ENCODE data around the gene PTGDS. TPM values are rescaled to one million over a fixed set of nuclear protein-coding genes. Genes with fewer than 3 reads are reported as not detected.

Gene PTGDS
- total and polyA plus RNA-seq, 2 donors from 2014 or later = 236 to 709 TPM

GRCh38 chr9:136944212-136944518, 33.1 kb upstream of the PTGDS start:
- peaks cover 0 to 23% (median 7%) of the 10 kb centered on the region in 3 donors for H3K36me3 ChIP-seq (ENCODE audit: control insufficient read depth in 2 of 3, insufficient read depth in 3 of 3, low read length in 3 of 3)
- peak overlapping the region; percentile 68 to 83 for H3K27ac ChIP-seq (ENCODE audit: low read depth in 2 of 2, low read length in 2 of 2)
- no peak for TF ChIP-seq CTCF (IDR thresholded peaks at IDR 0.05; ENCODE audit: borderline replicate concordance, extremely low read depth, insufficient read depth)
- intact Hi-C loops (cut with DNase I) = loop anchor here (10.0 kb wide), 2 partner anchors 99 to 149 kb away; partner anchors contain the start of genes AJM1, CCDC183, PHPT1 and TMEM141
- FAIRE-seq = no peak
- peak overlapping the region in 1 of 3 donors; percentile 67 for H3K9ac ChIP-seq (ENCODE audit: low read length in 3 of 3)
- no peaks in the 10 kb centered on the region for H3K27me3 ChIP-seq (ENCODE audit: control insufficient read depth, insufficient read depth, low read length)
- peak in 1 of 5 donors; percentile 80 for DNase-seq
- H3K9me3 ChIP-seq (ENCODE audit: control insufficient read depth in 2 of 3, insufficient read depth in 1 of 3, low read length in 3 of 3) = no peaks in the 10 kb centered on the region
- H3K4me1 ChIP-seq (ENCODE audit: control insufficient read depth in 2 of 3, insufficient read depth in 2 of 3, low read depth in 1 of 3, low read length in 3 of 3) = peaks cover 0 to 18% (median 9%) of the 10 kb centered on the region in 3 donors
- H3K4me3 ChIP-seq (ENCODE audit: low read length in 3 of 3) = peak overlapping the region; percentile 30 to 84 (median 63)

- DNase-seq (peak; percentile 96 to 99 (median 97)), FAIRE-seq (no peak)
- peak within 1 kb of the TSS in 2 of 3 donors; percentile 50 to 67 for H3K9ac ChIP-seq (ENCODE audit: low read length in 3 of 3)
- no peaks in the 10 kb centered on the region for H3K27me3 ChIP-seq (ENCODE audit: control insufficient read depth, insufficient read depth, low read length)
- peak within 1 kb of the TSS; percentile 68 to 83 for H3K27ac ChIP-seq (ENCODE audit: low read depth in 2 of 2, low read length in 2 of 2)
- peak; percentile 96 for TF ChIP-seq CTCF (IDR thresholded peaks at IDR 0.05; ENCODE audit: borderline replicate concordance, extremely low read depth, insufficient read depth)
- peaks cover 0 to 18% (median 9%) of the 10 kb centered on the region in 3 donors for H3K4me1 ChIP-seq (ENCODE audit: control insufficient read depth in 2 of 3, insufficient read depth in 2 of 3, low read depth in 1 of 3, low read length in 3 of 3)
- no peaks in the 10 kb centered on the region for H3K9me3 ChIP-seq (ENCODE audit: control insufficient read depth in 2 of 3, insufficient read depth in 1 of 3, low read length in 3 of 3)
- H3K36me3 ChIP-seq (ENCODE audit: control insufficient read depth in 2 of 3, insufficient read depth in 3 of 3, low read length in 3 of 3) = peaks cover 0 to 22% (median 7%) of the 10 kb centered on the region in 3 donors
- peak within 1 kb of the TSS; percentile 30 to 84 (median 63) for H3K4me3 ChIP-seq (ENCODE audit: low read length in 3 of 3)
- intact Hi-C loops (cut with DNase I) = loop anchor here (10.0 kb wide), 2 partner anchors 100 to 150 kb away; partner anchors contain the start of genes AJM1, CCDC183, PHPT1 and TMEM141
Observed at GRCh38 chr9:136944519-136945332, 32.6 kb upstream of the PTGDS start, which contains the start of the genes C8G and FBXW5. Gene C8G, plus strand, starts transcription at chr9:136945243. Its CDS starts 78 bp downstream, at chr9:136945321. Gene FBXW5, minus strand, starts transcription at chr9:136944738. Its CDS starts 655 bp downstream, at chr9:136944083.

- peak in 2 of 5 donors; percentile 80 to 85 for DNase-seq
- peaks cover 0 to 16% (median 4%) of the 10 kb centered on the region in 3 donors for H3K36me3 ChIP-seq (ENCODE audit: control insufficient read depth in 2 of 3, insufficient read depth in 3 of 3, low read length in 3 of 3)
- no peak overlapping the region for H3K9ac ChIP-seq (ENCODE audit: low read length in 3 of 3)
- FAIRE-seq = no peak
- TF ChIP-seq CTCF (IDR thresholded peaks at IDR 0.05; ENCODE audit: borderline replicate concordance, extremely low read depth, insufficient read depth) = no peak
- intact Hi-C loops (cut with DNase I) = loop anchor here (10.0 kb wide), 2 partner anchors 101 to 151 kb away; partner anchors contain the start of genes AJM1, CCDC183, PHPT1 and TMEM141
- H3K27me3 ChIP-seq (ENCODE audit: control insufficient read depth, insufficient read depth, low read length) = no peaks in the 10 kb centered on the region
- peaks cover 0 to 22% (median 9%) of the 10 kb centered on the region in 3 donors for H3K4me1 ChIP-seq (ENCODE audit: control insufficient read depth in 2 of 3, insufficient read depth in 2 of 3, low read depth in 1 of 3, low read length in 3 of 3)
- no peak overlapping the region for H3K27ac ChIP-seq (ENCODE audit: low read depth in 2 of 2, low read length in 2 of 2)
- no peaks in the 10 kb centered on the region for H3K9me3 ChIP-seq (ENCODE audit: control insufficient read depth in 2 of 3, insufficient read depth in 1 of 3, low read length in 3 of 3)
- H3K4me3 ChIP-seq (ENCODE audit: low read length in 3 of 3) = no peak overlapping the region
Observed at GRCh38 chr9:136945333-136946227, 31.7 kb upstream of the PTGDS start.

Data from kidney (tissue), 14 donors.